GM21360 (cell line): ENCODE results near the gene DEPDC5.
"Not testable (repeated sequence)": the region's sequence is repeated elsewhere in the genome, so short reads cannot be mapped to it uniquely, and the experiment has no call there.

ENCODE experiments used
- ATAC-seq: cut with Tn5 transposase; IDR thresholded peaks from one replicate; pipeline ENCODE4 v1.9.1; 2021; ENCODE audit warnings: mild to moderate bottlenecking, moderate library complexity; ENCODE audit not compliant: unreplicated experiment

Gene DEPDC5

DNA sequence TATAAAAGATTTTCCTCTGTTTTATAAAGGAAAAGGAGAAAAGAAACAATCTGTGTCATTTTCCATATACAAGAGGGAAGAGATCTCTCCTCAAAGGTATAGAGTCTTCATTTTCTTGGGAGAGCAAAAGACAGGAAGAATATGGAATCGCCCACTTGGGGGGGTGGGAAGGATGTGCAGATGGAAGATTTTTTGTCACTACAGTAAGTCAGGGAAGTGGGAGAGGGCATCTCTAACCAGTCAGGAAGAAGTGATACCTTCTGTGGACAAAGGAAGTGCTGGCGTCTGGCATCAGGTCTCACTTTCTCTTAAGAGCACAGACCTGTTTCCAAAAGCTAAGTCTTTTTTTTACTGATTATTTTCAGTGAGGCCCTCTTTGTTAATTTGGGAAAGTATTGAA lies 5.3 kb upstream of the DEPDC5 start:
- ATAC-seq, result no peak

DNA sequence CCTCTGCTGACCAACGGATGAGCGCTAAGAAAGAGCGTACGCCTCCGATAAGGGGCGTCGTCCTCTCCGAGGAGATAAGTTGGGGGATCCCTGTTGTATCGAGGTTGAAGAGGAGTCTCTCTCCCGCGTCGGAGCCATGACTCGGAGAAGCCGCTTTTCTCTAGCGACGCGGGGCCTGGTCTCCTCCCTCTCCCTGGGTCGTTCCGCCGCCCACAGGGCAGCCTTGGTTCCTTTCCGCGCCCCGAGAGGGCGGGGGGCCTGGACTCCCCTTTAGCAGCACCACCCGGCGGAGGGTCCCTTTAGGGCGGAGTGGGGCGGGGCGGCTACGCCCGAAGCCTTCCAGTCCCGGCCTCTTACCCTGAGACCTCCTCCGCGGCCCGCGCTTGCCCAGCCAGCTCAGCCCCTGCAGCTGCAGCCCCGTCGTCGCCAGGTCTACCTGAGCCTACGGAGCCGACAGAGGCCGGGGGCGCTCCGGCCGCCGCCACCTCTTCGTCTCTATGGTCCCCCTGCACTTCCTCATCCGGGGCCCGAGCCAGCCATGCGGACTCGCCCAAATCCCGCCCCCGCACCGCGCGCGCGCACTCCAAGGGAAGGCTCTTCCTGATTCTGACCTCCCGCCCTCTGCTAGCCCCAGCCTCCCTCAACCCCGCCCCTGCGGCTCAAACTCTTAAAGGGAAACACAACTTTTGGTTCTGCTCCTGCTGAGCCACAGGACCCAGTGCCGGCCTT lies 4.0 kb upstream of the DEPDC5 start, which contains the start of gene PRR14L:
PRR14L (minus strand) TSS at position 497 of the 729 bp plus-strand sequence. CDS start 11,272 bp downstream, outside the sequence.
- ATAC-seq, result peak; percentile 52

DNA sequence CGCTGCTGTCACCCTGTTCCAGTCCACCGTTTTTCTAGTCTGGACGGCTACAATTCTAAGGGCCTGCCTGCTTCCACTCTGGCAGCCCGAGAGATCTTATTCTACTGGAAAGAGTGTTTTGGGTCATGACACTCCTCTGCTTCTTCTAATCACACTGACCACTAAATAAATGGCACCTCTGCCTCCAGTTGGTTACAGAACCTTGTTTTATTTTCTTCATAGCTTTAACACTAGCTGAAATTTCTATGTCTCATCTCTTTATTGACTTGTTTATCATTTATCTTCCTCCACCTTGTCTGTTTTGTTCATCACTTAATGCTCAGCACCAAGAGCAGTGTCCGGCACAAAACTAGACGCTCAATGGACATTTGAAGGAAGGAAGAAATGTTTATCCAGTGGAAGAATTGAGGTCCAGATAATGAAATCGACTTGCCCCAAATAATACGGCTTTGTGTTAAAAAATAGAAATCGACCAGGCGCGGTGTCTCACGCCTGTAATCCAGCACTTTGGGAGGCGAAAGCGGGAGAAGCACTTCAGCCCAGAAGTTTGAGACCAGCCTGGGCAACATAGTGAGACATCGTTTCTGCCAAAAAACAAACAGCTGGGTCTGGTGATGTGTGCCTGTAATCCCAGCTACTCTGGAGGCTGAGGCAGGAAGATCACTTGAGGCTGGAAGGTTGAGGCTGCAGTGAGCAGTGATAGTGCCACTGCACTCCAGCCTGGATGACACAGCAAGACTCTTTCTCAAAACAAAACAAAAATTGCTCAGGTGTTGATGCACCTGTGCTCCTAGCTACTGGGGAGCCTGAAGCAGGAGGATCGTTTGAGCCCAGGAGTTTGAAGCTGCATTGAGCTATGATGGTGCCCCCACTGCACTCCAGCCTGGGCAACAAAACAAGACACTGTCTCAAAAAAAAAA lies 3.2 kb upstream of the DEPDC5 start:
- no peak for ATAC-seq

DNA sequence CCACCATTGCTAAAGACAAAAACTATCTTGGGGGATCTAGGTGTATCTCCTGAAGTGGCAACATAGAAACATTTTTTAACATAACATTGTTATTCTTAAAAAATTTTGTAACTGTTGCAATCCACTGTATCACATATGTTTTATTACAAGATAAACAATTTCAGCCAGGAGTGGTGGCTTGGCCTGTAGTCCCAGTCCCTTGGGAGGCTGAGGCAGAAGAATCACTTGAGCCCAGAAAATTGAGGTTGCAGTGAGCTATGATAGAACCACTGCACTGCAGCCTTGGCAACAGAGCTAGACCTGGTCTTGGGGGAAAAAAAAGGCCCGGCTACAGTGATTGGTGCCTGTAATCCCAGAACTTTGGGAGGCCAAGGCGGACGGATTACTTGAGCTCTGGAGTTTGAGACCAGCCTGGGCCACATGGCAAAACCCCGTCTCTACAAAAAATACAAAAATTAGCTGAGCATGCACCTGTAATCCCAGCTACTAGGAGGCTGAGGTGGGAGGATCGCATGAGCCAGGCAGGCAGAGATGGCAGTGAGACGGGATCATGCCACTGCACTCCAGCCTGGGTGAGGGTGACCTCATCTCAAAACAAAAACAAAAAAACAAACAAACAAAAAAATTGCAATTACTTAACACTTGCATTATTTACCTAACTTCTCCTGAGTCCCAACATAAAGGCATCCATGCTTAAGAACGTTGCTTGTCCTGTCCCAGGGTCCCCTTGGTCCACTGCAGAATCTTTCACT lies 1.5 kb upstream of the DEPDC5 start:
- no peak for ATAC-seq

DNA sequence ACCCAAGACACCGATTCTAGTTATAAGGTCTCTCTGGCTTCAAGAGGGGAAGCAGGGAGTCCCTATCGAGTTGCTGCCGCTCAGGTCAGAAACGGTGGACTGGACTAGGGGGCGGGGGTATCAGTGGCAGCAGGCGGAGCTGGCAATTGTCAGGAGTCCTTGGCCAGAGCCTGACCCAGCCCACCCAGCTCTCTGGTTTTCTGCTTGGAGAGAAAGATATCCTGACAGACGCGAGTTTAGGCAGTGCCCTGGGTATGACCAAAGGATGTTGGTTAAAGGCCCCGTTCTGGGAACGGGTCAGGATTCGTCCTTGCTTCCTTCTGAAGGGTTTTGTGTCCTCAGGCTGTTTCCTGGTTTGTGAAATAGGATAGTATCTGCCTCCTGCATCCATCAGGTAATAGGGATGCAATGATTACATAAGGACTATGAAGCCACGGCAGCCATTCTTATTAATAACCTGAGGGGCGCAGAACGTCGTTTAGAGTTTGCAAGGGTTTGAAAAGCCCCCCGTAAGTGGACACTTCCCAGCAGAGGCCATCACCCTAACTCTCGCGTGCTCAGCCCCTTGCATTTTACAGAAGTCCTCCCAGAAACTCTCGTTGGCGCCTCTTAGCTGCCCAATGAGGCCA lies 700 bp upstream of the DEPDC5 start:
- no peak for ATAC-seq

DNA sequence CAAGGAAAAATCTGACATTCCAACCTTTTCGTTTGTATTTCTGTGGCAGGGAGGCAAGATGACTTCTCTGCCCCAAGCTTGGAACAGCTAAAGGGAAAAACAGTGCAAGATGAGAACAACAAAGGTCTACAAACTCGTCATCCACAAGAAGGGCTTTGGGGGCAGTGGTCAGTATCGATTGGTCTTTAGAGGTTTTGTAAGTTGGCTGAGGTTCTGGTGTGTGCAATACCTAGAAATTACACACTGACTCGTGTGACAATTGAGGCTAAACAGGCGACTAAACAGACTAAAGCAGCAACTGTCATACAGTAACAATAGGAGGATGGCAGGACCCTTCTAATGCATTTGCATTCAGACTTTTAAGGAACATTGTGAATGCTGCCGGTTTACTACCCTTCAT lies 994 bp downstream of the DEPDC5 start:
- ATAC-seq, result no peak

DNA sequence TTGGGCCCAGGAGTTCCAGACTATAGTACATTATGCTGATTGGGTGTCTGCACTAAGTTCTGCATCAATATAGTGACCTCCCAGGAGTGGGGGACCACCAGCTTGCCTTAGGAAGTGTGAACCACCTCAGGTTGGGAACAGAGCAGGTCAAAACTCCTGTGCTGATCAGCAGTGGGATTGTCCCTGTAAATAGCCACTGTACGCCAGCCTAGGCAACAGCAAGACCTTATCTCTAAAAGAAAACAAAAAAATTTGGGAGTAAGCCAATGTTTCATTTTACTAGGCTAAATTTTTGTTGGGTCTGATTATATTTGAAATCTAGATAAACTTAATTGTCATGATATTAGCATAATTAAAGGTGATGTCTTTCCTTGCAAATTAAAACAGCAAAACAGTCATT lies 3.4 kb downstream of the DEPDC5 start:
- ATAC-seq, result no peak

DNA sequence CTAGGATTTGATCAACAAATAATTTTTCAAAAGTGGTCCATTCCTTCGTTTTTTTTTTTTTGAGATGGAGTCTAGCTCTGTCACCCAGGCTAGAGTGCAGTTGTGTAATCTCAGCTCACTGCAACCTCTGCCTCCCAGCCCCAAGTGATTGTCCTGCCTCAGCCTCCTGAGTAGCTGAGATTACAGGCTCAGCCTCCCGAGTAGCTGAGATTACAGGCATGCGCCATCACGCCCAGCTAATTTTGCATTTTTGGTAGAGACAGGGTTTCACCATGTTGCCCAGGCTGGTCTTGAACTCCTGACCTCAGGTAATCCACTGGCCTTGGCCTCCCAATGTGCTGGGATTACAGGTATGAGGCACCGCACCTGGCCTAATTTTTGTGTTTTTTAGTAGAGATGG lies 5.0 kb downstream of the DEPDC5 start:
- not testable (repeated sequence) for ATAC-seq

DNA sequence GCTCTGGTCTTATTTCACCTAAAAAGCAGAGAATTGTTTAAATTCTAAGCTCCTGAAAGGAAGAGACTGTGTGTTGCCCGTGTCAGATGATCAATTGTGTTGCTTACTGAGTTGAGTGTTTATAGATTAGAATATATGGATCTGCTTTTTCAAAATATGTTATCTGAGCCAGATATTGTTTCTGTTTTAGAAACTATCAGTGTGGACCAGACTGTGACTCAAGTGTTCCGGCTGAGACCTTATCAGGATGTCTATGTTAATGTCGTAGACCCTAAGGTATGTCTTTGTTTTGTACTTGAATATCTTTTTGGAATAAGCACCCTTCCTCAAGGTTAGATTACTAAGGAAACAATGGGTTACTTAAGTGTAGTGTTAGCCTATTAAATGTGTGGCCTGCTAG lies 11.0 kb downstream of the DEPDC5 start:
- no peak for ATAC-seq

DNA sequence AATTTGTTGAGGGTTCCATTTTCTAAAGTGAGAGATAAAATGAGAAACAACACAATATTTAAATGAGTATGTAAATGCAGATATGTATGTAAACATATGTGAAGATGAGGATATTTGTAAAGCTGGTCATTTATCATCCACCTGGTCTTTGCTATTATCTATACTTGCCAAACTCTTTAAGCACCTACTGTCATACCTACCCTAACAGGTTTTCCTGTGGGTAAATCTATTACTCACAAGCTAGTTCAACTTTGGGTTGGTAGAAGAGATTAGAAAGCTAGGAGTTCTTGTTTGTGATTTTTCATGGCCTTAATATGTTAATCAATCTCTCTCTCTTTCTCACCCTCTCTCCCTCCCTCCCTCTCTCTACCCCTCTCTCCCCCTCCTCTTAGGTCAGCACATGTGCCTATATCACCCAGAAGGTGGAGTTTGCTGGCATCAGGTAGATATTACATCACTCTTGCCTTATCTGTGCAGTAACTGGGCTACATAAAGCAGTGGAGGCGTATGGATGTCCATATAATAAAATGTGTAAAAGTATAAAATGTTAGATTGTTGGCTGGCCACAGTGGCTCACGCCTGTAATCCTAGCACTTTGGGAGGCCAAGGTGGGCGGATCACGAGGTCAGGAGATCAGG lies 14.7 kb downstream of the DEPDC5 start:
- no peak for ATAC-seq

DNA sequence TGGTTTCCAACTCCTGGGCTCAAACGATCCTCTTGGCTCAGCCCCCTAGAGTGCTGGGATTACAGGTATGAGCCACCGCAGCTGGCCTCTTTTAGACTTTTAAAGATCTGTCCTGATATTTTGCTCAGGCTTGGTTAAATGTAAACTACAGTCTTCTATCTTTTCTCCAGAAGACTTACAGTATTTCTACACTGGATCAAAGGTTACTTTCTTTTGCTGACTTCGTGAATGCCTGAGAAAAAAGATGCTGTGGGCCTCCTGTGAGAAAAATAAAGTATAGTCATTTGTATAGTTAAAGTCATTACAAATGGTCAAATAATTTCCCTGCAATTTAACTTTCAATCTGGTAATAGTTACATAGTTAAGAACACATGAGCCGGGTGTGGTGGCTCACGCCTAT lies 19.6 kb downstream of the DEPDC5 start:
- no peak for ATAC-seq

DNA sequence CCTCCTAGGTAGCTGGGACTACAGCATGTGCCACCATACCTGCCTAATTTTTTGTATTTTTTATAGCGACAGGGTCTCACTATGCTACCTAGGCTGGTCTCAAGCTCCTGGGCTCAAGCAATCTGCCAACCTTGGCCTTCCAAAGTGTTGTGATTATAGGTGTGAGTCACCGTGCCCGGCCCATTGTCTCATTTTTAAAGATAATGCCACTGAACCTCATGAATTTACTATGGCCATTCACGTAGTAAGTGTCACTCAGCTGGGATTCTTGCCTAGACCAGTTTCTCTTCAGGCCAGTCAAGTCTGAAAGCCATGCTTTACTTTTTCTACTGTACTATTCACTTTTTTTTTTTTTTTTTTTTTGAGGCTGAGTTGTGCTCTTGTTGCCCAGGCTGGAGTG lies 22.4 kb downstream of the DEPDC5 start:
- no peak for ATAC-seq

DNA sequence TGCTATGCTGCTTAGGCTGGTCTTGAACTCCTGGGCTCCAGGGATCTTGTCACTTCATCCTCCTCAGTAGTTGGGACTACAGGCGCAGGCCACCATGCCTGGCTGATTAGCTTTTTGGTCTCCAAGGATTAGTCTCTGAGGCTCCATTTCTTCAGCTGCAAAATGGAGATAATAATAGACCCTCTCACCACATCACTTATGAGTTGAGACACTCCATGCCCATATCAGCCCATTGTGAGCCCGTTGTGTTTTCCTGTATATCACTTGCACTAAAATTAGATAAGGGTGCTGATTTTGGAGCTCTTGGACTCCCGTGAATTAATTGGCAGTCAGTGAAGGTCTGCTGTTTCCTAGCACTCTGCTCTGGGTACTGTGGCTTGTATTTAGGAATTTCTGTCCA lies 36.0 kb downstream of the DEPDC5 start:
- ATAC-seq, result no peak

DNA sequence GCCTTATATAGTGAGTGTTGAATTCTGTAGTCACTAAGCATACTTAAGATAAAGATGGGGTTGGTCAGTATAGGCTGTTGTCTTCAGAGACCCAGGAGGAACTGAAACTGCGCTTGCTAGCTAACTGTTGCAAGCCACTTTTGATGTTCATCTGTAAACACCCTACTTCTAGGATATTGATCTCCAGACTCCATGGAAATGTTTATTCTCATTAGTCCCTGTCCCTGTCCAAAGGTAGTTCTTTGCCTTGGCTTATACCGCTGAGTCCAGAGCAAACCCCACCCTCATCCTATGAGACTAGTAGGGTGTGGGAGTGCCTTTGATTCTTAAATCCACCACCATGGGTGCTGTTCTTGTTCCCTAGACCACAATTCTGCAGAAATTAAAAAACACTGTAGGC lies 36.4 kb downstream of the DEPDC5 start:
- no peak for ATAC-seq

DNA sequence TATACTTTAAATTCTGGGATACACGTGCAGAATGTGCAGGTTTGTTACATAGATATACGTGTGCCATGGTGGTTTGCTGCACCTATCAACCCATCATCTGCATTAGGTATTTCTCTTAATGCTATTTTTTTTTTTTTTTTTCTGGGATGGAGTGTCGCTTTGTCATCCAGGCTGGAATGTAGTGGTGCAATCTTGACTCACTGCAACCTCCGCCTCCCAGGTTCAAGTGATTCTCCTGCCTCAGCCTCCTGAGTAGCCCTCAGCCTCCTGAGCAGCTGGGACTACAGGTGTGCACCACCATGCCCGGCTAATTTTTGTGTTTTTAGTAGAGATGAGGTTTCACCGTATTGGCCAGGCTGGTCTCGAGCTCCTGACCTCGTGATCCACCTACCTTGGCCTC lies 45.5 kb downstream of the DEPDC5 start:
- not testable (repeated sequence) for ATAC-seq

DNA sequence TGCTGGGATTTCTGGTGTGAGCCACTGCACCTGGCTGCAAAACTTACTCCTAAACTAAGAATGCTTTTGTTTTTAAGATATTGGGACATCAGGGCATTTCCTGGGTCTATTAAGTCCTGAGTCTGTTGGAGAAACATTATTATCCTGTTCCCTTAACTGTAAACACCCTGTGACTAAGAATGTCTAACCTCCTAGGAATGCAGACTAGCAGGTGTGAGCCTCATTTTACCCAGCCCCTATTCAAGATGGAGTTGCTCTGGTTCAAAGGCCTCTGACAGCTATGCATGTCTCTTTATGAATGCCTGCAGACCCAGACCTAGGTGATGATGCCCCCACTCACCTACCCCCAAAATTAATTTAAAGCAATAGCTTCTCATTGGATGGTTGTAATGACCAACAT lies 46.2 kb downstream of the DEPDC5 start:
- ATAC-seq, result no peak

DNA sequence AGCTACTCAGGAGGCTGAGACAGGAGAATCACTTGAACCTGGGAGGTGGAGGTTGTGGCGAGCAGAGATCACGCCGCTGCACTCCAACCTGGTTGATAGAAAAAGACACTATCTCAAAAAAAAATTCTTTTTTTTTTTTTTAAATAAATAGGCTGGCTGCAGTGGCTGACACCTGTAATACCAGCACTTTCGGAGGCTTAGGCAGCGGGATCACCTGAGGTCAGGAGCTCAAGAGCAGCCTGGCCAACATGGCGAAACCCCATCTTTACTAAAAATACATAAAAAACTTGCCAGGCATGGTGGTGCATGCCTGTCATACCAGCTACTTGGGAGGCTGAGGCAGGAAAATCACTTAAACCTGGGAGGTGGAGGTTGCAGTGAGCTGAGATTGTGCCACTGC lies 47.0 kb downstream of the DEPDC5 start:
- not testable (repeated sequence) for ATAC-seq

DNA sequence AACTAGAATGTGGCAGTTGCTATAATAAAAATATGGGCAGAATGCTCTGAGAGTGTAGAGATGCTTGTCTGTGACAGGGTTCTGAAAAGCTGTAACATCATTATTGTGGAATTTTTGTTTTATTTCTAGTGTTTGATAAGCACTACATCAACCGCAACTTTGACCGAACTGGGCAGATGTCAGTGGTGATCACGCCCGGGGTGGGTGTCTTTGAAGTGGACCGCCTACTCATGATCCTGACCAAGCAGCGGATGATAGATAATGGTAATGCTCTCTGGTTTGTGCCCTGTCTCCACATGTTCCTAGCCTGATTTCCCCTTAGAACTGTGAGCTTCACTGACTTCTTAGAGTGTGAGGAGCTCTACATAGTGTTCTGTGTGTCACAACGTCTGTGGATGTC lies 48.8 kb downstream of the DEPDC5 start:
- no peak for ATAC-seq

DNA sequence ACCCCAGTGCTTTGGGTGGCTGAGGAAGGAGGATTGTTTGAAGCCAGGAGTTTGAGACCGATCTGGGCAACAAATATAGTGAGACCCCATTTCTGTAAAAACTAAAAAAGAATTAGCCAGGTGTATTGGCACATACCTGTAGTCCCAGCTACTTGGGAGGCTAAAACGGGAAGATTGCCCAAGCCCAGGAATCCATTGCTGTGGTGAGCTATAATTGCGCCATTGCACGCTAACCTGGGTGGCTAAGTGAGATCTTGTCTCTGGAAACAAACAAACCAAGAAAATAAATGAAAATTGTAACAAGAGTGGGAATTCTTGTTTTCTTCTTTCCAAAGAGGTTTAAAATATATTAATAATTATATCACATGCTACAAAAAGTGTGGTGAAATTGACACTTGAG lies 52.9 kb downstream of the DEPDC5 start:
- ATAC-seq, result no peak

DNA sequence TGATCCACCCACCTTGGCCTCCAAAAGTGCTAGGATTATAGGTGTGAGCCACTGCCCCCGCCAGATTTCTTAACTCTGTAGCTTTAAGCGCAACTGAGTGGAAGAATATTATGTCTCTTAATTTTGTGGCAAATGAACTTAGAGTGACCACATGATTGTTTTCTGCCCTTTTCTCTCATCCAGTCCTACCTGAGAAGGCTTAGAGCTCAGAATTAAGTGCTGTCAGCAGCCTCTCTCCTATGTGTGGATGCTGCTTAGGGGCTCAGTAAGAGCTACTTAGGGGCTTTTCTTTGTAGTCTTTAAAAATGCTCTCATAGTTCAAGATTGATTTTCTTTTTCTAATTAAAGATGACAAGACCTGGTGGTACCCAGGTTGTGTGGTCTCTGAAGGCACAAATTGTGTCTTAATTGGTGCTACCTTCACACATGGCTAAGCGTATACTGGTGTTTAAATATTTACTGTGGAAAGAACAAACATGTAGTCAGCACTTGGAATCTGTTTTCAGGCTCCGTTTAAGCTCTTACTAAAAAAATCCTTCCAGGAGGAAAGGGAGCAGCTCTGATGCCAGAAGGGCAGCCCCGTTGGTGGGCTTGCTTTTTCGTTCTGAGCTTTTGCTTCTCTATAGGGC lies 59.3 kb downstream of the DEPDC5 start:
- ATAC-seq, result no peak
